Gastroesophageal sphincter (tissue), 4 donors: ENCODE results near the gene CCDC80. TPM values are rescaled to one million over a fixed set of nuclear protein-coding genes. Genes with fewer than 3 reads are reported as not detected.
A peak's percentile ranks its signal among the peaks of the same experiment; 100 is the strongest.

Experiments
- ATAC-seq: fragments of 150-250 bp; one replicate; pipeline ENCODE4 v1.9.1; 2016; ENCODE audit warnings: mild to moderate bottlenecking, moderate library complexity
- H3K27ac ChIP-seq, 4 donors: fragments of 200-600 bp; sonication (generic) in 3 of 4; 1 replicate in 3 of 4; 2 replicates in 1 of 4; pipeline ENCODE4 v1.5.1; 2016 to 2019
- H3K27me3 ChIP-seq: fragments of 200-600 bp; sonication (generic); one replicate; pipeline ENCODE4 v1.5.1; 2019
- H3K36me3 ChIP-seq, 2 donors: fragments of 200-600 bp; sonication (generic); one replicate each; pipeline ENCODE4 v1.5.1; 2019; ENCODE audit warnings: control low read depth in 1 of 2
- H3K4me1 ChIP-seq, 3 donors: fragments of 200-600 bp; sonication (generic); 1 replicate in 2 of 3; 2 replicates in 1 of 3; pipeline ENCODE4 v1.5.1; 2016 to 2019; ENCODE audit warnings: control low read depth in 2 of 3
- H3K4me3 ChIP-seq, 2 donors: fragments of 200-600 bp; sonication (generic); one replicate each; pipeline ENCODE4 v1.5.1; 2019; ENCODE audit warnings: mild to moderate bottlenecking in 1 of 2, moderate library complexity in 1 of 2
- H3K9me3 ChIP-seq, 3 donors: fragments of 200-600 bp; sonication (generic); one replicate each; pipeline ENCODE4 v1.5.1; 2017 to 2019; ENCODE audit warnings: control low read depth in 2 of 3
- EP300 ChIP-seq: sonication (generic); formaldehyde crosslinking; IDR thresholded peaks from one replicate; pipeline ENCODE4 v1.6.1; 2017; ENCODE audit warnings: antibody characterized with exemption, mild to moderate bottlenecking
- POLR2A ChIP-seq, 2 donors: fragments of 450-650 bp; IDR thresholded peaks; one replicate each; pipeline ENCODE4 v1.6.1; 2017; ENCODE audit warnings: antibody characterized with exemption in 2 of 2, mild to moderate bottlenecking in 2 of 2, moderate library complexity in 1 of 2
- POLR2AphosphoS5 ChIP-seq: sonication (generic); formaldehyde crosslinking; IDR thresholded peaks from one replicate; pipeline ENCODE4 v1.6.1; 2017; ENCODE audit warnings: antibody characterized with exemption
- WGBS, 2 donors: methylation state at CpG; one replicate each; pipeline ENCODE4 v1.1.5; 2018; ENCODE audit warnings: low coverage in 1 of 2; 5-methylcytosine and 5-hydroxymethylcytosine counted together
- total RNA-seq, 4 donors: library from RNA; depleted of rRNA; stranded (reverse); fragments of >200 nt; gene quantifications; one replicate each; pipeline ENCODE4 v1.1.0, GENCODE V29; 2016
- TF ChIP-seq, protein P1 (sequence below), 4 experiments: fragments of 200-600 bp in 2 of 4; fragments of 450-650 bp in 2 of 4; sonication (generic) in 1 of 4; IDR thresholded peaks; one replicate each; pipeline ENCODE4 v1.5.1; 2017 to 2019; ENCODE audit warnings: antibody characterized with exemption in 4 of 4, mild to moderate bottlenecking in 2 of 4, moderate library complexity in 2 of 4

Gene CCDC80
- total RNA-seq, 4 donors from 2014 or later, result 30.8 to 208 (median 138) TPM

- TF ChIP-seq POLR2A (IDR thresholded peaks at IDR 0.05), result no peak
Observed at GRCh38 chr3:112644453-112644852, 3.5 kb upstream of the CCDC80 start.

GRCh38 chr3:112643621-112644240, 2.8 kb upstream of the CCDC80 start:
- no peak for TF ChIP-seq EP300
- TF ChIP-seq POLR2A (IDR thresholded peaks at IDR 0.05), result no peak
- TF ChIP-seq, protein P1, sequence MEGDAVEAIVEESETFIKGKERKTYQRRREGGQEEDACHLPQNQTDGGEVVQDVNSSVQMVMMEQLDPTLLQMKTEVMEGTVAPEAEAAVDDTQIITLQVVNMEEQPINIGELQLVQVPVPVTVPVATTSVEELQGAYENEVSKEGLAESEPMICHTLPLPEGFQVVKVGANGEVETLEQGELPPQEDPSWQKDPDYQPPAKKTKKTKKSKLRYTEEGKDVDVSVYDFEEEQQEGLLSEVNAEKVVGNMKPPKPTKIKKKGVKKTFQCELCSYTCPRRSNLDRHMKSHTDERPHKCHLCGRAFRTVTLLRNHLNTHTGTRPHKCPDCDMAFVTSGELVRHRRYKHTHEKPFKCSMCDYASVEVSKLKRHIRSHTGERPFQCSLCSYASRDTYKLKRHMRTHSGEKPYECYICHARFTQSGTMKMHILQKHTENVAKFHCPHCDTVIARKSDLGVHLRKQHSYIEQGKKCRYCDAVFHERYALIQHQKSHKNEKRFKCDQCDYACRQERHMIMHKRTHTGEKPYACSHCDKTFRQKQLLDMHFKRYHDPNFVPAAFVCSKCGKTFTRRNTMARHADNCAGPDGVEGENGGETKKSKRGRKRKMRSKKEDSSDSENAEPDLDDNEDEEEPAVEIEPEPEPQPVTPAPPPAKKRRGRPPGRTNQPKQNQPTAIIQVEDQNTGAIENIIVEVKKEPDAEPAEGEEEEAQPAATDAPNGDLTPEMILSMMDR (IDR thresholded peaks at IDR 0.05), result no peak
- no peak for TF ChIP-seq POLR2AphosphoS5
- 66 to 81% methylated on average over 2 to 3 of the region's 3 CpGs for WGBS, 2 donors
- ATAC-seq, result no peak
- Histone ChIP-seq H3K9me3 (no peaks in the 10 kb centered on the region), H3K4me3 (no peak overlapping the region), H3K4me1 (peaks cover 2 to 69% (median 12%) of the 10 kb centered on the region in 3 donors), H3K27me3 (no peaks in the 10 kb centered on the region), H3K27ac (peak overlapping the region in 1 of 4 donors; percentile 85), H3K36me3 (no peaks in the 10 kb centered on the region)

More at GRCh38 chr3:112644453-112644852, 3.5 kb upstream of the CCDC80 start:
- no peak overlapping the region for H3K4me3 ChIP-seq
- H3K36me3 ChIP-seq, result no peaks in the 10 kb centered on the region
- peaks cover 2 to 62% (median 12%) of the 10 kb centered on the region in 3 donors for H3K4me1 ChIP-seq
- ATAC-seq, result no peak
- H3K27me3 ChIP-seq, result no peaks in the 10 kb centered on the region
- no peaks in the 10 kb centered on the region for H3K9me3 ChIP-seq
- 71 to 100% methylated on average over 1 to 3 of the region's 4 CpGs for WGBS, 2 donors
- no peak overlapping the region for H3K27ac ChIP-seq

- Histone ChIP-seq H3K27ac (peak overlapping the region in 2 of 4 donors; percentile 85 to 87), H3K4me3 (peak overlapping the region; percentile 18 to 24)
- TF ChIP-seq, protein P1 (IDR thresholded peaks at IDR 0.05), result peak; percentile 53 to 93 (median 78)
- TF ChIP-seq POLR2A (IDR thresholded peaks at IDR 0.05) (no peak), EP300 (no peak), POLR2AphosphoS5 (no peak)
Observed at GRCh38 chr3:112642912-112643506, 2.1 kb upstream of the CCDC80 start.

DNA sequence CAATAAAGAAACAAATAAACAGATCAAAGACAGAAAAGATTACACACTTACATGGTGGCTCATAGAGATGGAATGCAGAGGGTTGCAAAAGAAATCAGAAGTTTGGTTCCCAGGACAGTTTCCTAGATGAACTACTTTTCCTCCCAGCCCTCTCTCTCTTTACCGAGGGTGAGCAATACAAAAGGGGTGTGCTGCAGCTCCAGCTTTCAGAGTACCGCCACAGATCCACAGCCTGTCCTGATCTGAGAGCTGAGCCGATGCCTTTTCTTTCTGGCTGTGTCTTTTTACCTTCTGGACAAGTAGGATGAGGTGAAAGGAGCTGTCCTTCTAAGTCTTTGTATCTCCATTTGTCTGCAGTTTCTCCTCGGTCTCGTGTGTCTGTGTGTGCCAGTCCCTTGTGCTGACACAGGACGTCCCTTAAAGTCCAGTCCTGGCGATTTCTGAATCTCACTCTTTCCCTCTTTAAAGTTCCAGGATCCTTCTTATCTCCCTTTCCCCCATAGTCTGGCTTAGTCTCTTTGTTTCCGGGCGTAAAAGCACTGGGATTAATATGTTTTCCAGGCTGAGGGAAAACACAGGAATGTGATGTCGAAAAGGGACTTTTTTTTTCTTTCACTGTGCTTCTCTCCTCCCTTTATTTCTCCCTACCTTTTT, 540 bp downstream of the CCDC80 start:
- ATAC-seq, result peak; percentile 62
- Histone ChIP-seq H3K36me3 (no peaks in the 10 kb centered on the region), H3K4me3 (peak overlapping the region; percentile 52 to 63), H3K27ac (peak overlapping the region; percentile 67 to 87 (median 83)), H3K4me1 (peaks cover 2 to 87% (median 14%) of the 10 kb centered on the region in 3 donors), H3K9me3 (no peaks in the 10 kb centered on the region), H3K27me3 (no peaks in the 10 kb centered on the region)
- 0 to 4% methylated on average over 6 to 10 of the region's 10 CpGs for WGBS, 2 donors
- peak; percentile 10 to 29 for TF ChIP-seq POLR2A (IDR thresholded peaks at IDR 0.05)
- TF ChIP-seq, protein P1 (IDR thresholded peaks at IDR 0.05), result no peak
- no peak for TF ChIP-seq EP300
- TF ChIP-seq POLR2AphosphoS5, result peak; percentile 45

More at GRCh38 chr3:112642912-112643506, 2.1 kb upstream of the CCDC80 start:
- Histone ChIP-seq H3K27me3 (no peaks in the 10 kb centered on the region), H3K4me1 (peaks cover 2 to 76% (median 12%) of the 10 kb centered on the region in 3 donors), H3K36me3 (no peaks in the 10 kb centered on the region), H3K9me3 (no peaks in the 10 kb centered on the region)
- peak; percentile 64 for ATAC-seq
- 4 to 5% methylated on average over 3 to 10 of the region's 10 CpGs for WGBS, 2 donors

DNA sequence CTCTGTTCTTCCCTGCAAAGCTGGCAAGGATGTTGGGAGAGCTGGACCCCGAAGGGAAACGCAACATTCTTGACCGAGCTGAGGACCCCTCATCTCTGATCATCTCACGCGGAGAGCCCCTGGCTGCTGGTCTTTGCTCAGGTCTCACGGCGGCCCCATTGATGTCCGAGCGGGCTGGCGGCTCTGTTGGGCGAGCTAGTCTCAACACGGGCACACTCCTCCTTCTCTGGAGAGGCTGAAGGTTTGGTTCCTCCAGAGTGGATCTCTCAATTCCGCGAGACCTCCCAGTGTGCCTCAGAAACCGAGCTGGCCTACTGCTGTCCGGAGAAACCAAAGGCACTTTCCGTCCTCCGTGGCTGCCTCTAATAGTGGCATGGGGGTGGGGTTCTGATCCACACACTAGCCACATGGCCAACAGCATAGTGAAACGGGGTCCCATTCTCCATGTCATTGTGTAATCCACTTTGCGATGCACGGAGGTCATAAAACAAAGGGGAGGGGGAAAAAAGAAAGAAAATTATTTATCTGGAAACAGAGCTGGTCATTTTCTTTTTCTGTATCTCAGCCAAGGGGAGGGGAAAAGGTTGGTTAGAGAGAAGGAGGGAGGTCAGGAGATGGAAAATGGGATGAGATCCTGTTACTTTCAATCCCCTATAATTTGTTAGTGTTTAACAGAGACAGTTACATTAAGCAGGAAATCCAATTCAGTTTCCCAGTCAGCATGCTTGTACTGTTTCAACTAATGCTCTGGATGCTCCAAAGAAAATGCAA, 1.3 kb downstream of the CCDC80 start:
- no peak for ATAC-seq
- H3K4me1 ChIP-seq, result peaks cover 6 to 94% (median 17%) of the 10 kb centered on the region in 3 donors
- WGBS, 2 donors, result 62% methylated on average over 10 of the region's 21 CpGs; no CpG with 5 or more reads in 1 of the 2 donors

More for the DNA sequence above, 1.3 kb downstream of the CCDC80 start:
- peak overlapping the region; percentile 52 to 63 for H3K4me3 ChIP-seq
- no peaks in the 10 kb centered on the region for H3K36me3 ChIP-seq
- TF ChIP-seq POLR2AphosphoS5 (no peak), POLR2A (IDR thresholded peaks at IDR 0.05) (no peak), EP300 (no peak)
- TF ChIP-seq, protein P1 (IDR thresholded peaks at IDR 0.05), result no peak
- H3K27ac ChIP-seq, result peak overlapping the region in 3 of 4 donors; percentile 81 to 87 (median 85)
- no peaks in the 10 kb centered on the region for H3K9me3 ChIP-seq
- H3K27me3 ChIP-seq, result no peaks in the 10 kb centered on the region
